ENCODE measurements around the gene NAPG.

NAPG gene

DNA sequence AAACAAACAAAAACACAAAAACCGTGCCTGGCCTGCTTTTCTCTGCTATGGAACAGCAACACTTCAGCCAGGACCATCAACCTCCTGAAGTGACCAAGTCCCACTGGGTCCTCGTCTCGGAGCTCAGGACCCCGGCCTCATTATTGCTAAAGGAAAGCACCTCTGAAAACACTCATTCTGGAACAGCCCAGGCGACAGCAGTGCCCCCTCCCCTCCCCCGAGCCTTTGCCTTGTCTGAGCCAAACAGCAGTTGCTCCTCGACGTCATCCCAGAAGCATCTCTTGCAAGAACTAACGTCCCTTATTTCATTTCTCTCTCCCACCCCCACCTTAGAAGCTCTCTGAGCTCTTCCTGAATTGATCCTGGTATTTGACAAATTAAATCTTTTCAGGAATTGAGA is 44.0 kb upstream of the NAPG start:
- H2AFZ ChIP-seq (ENCODE audit: low read depth), result no peak overlapping the region
- H3K4me1 ChIP-seq (ENCODE audit: low read depth, poor library complexity, severe bottlenecking), result no peaks in the 10 kb centered on the region
- H3K9ac ChIP-seq, result no peak overlapping the region

DNA sequence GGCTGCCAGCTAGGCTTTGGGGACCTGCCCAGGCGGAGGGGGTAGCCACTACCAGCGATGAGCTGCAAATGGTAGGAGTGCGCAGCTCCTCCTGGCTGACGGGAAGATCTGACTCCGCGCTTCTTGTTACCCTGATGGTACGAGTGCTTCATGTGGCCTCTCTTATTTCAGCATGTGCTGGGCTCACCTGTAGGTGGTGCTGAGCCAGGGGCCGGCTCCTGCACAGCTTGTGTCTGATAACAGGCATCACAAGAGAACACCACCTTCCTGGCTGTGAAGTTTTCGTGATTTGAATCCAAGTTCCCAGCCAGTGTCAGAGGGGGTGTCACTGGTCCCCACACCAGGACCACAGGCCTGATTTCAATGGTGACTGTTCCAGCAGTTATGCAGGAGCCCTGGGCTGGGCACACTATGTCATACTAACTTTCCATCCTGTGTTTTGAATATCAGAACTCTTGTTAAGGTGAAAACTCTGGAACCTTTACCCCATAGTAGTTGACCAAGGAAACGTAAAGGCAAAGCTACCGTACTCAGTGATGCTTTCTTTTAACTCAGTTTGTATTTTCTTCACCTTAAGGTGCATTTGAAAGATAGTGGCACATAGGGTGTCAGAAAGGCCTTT is 43.4 kb upstream of the NAPG start:
- no peaks in the 10 kb centered on the region for H3K79me2 ChIP-seq (ENCODE audit: insufficient read depth, low read depth)
- no peaks in the 10 kb centered on the region for H4K20me1 ChIP-seq (ENCODE audit: insufficient read depth)
- H3K9ac ChIP-seq, result no peak overlapping the region
- H3K27me3 ChIP-seq (ENCODE audit: insufficient read depth, low read depth), result no peaks in the 10 kb centered on the region
- no peak overlapping the region for H3K27ac ChIP-seq
- no peaks in the 10 kb centered on the region for H3K4me1 ChIP-seq (ENCODE audit: low read depth, poor library complexity, severe bottlenecking)
- H3K4me2 ChIP-seq, result no peak overlapping the region
- no peak overlapping the region for H3K4me3 ChIP-seq (IDR thresholded peaks at IDR 0.05; ENCODE audit: insufficient read depth, low read depth, low read length)
- H3K36me3 ChIP-seq (ENCODE audit: insufficient read depth), result no peaks in the 10 kb centered on the region
- H2AFZ ChIP-seq (ENCODE audit: low read depth), result no peak overlapping the region
- no peak for TF ChIP-seq CTCF (conservative IDR thresholded peaks at IDR 0.05; ENCODE audit: low read depth, low read length)

More for the DNA sequence above, 44.0 kb upstream of the NAPG start:
- H3K4me3 ChIP-seq (IDR thresholded peaks at IDR 0.05; ENCODE audit: insufficient read depth, low read depth, low read length), result no peak overlapping the region
- no peak overlapping the region for H3K4me2 ChIP-seq
- H3K36me3 ChIP-seq (ENCODE audit: insufficient read depth), result no peaks in the 10 kb centered on the region
- H3K27ac ChIP-seq, result no peak overlapping the region
- TF ChIP-seq CTCF (conservative IDR thresholded peaks at IDR 0.05; ENCODE audit: low read depth, low read length), result no peak
- H3K79me2 ChIP-seq (ENCODE audit: insufficient read depth, low read depth), result no peaks in the 10 kb centered on the region
- no peaks in the 10 kb centered on the region for H3K27me3 ChIP-seq (ENCODE audit: insufficient read depth, low read depth)
- H4K20me1 ChIP-seq (ENCODE audit: insufficient read depth), result no peaks in the 10 kb centered on the region

DNA sequence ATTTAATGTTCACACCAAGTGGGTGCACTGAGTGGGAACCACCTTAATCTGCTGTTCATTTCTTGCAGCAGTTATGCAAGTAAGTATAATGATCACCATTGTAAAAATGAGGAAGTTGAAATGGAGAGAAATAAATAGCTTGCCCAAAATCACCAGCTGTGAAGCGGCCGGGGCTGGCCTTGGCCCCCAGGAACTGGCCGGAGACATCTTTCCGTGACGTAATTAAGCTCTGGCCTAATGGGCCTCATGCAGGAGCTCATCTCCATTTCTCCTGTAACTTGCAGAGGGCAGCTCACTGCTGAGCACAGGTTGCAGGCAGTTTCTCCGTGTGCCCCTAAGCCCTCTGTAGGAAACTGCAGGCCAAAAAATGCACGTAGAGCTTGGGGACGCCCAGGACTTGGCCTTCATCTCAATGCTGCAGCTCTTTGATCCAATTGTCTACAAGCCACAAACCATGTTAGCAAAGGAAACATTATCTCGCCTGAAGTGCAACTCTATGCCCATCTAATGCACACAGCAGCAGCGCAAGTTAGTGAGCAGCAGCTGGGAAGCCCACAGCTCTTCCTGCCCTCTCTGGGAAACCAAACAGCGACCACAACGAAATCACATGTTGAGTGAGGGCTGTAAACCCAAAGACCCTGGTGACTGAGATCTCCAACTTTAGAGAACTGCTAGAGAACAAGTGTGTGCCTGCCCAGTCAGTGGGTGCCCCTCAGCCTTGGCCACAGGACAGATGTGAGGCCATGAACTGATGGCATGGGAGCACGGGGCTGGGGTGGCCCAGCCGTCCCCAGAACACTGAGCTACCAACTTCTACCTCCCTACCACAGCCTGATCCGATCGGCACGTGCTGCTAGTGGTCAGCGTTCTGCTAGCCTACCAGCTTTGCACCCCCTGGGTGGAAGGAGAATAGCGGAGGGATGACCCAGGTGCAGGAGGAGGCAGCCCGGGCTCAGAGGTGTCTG is 42.6 kb upstream of the NAPG start:
- Histone ChIP-seq H2AFZ (ENCODE audit: low read depth) (no peak overlapping the region), H3K27ac (no peak overlapping the region), H3K27me3 (ENCODE audit: insufficient read depth, low read depth) (no peaks in the 10 kb centered on the region), H4K20me1 (ENCODE audit: insufficient read depth) (no peaks in the 10 kb centered on the region), H3K36me3 (ENCODE audit: insufficient read depth) (no peaks in the 10 kb centered on the region), H3K4me2 (no peak overlapping the region), H3K4me1 (ENCODE audit: low read depth, poor library complexity, severe bottlenecking) (no peaks in the 10 kb centered on the region), H3K9ac (no peak overlapping the region), H3K79me2 (ENCODE audit: insufficient read depth, low read depth) (no peaks in the 10 kb centered on the region), H3K4me3 (IDR thresholded peaks at IDR 0.05; ENCODE audit: insufficient read depth, low read depth, low read length) (no peak overlapping the region)
- TF ChIP-seq CTCF (conservative IDR thresholded peaks at IDR 0.05; ENCODE audit: low read depth, low read length), result no peak

GRCh38 chr18:10485475-10485874 is 40.4 kb upstream of the NAPG start:
- H3K27me3 ChIP-seq (ENCODE audit: insufficient read depth, low read depth), result no peaks in the 10 kb centered on the region
- H4K20me1 ChIP-seq (ENCODE audit: insufficient read depth), result no peaks in the 10 kb centered on the region
- no peak overlapping the region for H3K9ac ChIP-seq
- no peak overlapping the region for H3K4me3 ChIP-seq (IDR thresholded peaks at IDR 0.05; ENCODE audit: insufficient read depth, low read depth, low read length)
- no peak overlapping the region for H3K27ac ChIP-seq
- TF ChIP-seq CTCF (conservative IDR thresholded peaks at IDR 0.05; ENCODE audit: low read depth, low read length), result no peak
- H3K4me1 ChIP-seq (ENCODE audit: low read depth, poor library complexity, severe bottlenecking), result peaks cover 5% of the 10 kb centered on the region
- no peak overlapping the region for H3K4me2 ChIP-seq
- no peaks in the 10 kb centered on the region for H3K36me3 ChIP-seq (ENCODE audit: insufficient read depth)
- H3K79me2 ChIP-seq (ENCODE audit: insufficient read depth, low read depth), result no peaks in the 10 kb centered on the region
- H2AFZ ChIP-seq (ENCODE audit: low read depth), result no peak overlapping the region

All from KMS-11 (cell line).